Measurements from ENCODE around the gene GLMN. TPM values are rescaled to one million over a fixed set of nuclear protein-coding genes. Genes with fewer than 3 reads are reported as not detected.

The GLMN gene
- total RNA-seq, 1 donor from 2014 or later = 14.9 TPM

- Mint-ChIP-seq H3K4me1 (ENCODE audit: unreplicated experiment) (peaks cover 8% of the 10 kb centered on the region), H3K4me3 (ENCODE audit: unreplicated experiment) (no peak overlapping the region), H3K9me3 (ENCODE audit: unreplicated experiment) (no peaks in the 10 kb centered on the region), H3K27me3 (ENCODE audit: unreplicated experiment) (no peaks in the 10 kb centered on the region), H3K27ac (ENCODE audit: unreplicated experiment) (no peak overlapping the region), H3K36me3 (ENCODE audit: low read depth, unreplicated experiment) (no peaks in the 10 kb centered on the region)
- no peak for TF ChIP-seq CTCF (IDR thresholded peaks at IDR 0.05; ENCODE audit: unreplicated experiment)
- DNase-seq (ENCODE audit: low spot score) = no peak
Observed at GRCh38 chr1:92201973-92202372, 96.8 kb downstream of the GLMN start.

Other genes with a start within 250 kb of the GLMN start
- gene SETSIP, start 223.6 kb downstream of the GLMN start, total RNA-seq (ENCODE audit: unreplicated experiment) = 0.31 TPM
- gene BTBD8, start 218.6 kb downstream of the GLMN start, total RNA-seq (ENCODE audit: unreplicated experiment) = 4.0 TPM
- gene C1orf146, start 81.1 kb downstream of the GLMN start, total RNA-seq (ENCODE audit: unreplicated experiment) = not detected
- 30.0 TPM for gene RPAP2, start 72 bp upstream of the GLMN start, total RNA-seq (ENCODE audit: unreplicated experiment)
- 0.26 TPM for gene GFI1, start 187.9 kb upstream of the GLMN start, total RNA-seq (ENCODE audit: unreplicated experiment)

Data from endothelial cell (in vitro differentiated cells).